ENCODE data around the gene PRPSAP2. TPM values are rescaled to one million over a fixed set of nuclear protein-coding genes. Genes with fewer than 3 reads are reported as not detected.
"Not testable (repeated sequence)": the region's sequence is repeated elsewhere in the genome, so short reads cannot be mapped to it uniquely, and the experiment has no call there.

The PRPSAP2 gene
- total and polyA plus RNA-seq, 4 donors = 18.2 to 56.1 (median 23.3) TPM

GRCh38 chr17:18859256-18859655, 1.3 kb downstream of the PRPSAP2 start:
- peak overlapping the region in 1 of 2 donors; percentile 81 for H3K9ac ChIP-seq (ENCODE audit: insufficient read depth in 1 of 2, low read length in 2 of 2)
- DNase-seq = peak in 1 of 3 donors; percentile 50
- H3K36me3 ChIP-seq (ENCODE audit: control insufficient read depth in 4 of 4, insufficient read depth in 4 of 4, low read length in 4 of 4) = no peaks in the 10 kb centered on the region
- H3K4me3 ChIP-seq = no peak overlapping the region
- no peak for ATAC-seq (ENCODE audit: insufficient read depth, low FRiP score)
- 52 to 74% methylated on average over 4 of the region's 4 CpGs for WGBS, 2 donors
- TF ChIP-seq CTCF (IDR thresholded peaks at IDR 0.05; ENCODE audit: control extremely low read depth, extremely low read depth) = no peak
- no peaks in the 10 kb centered on the region for H3K9me3 ChIP-seq (ENCODE audit: control insufficient read depth in 4 of 4, insufficient read depth in 3 of 4, low read length in 3 of 4)
- peak overlapping the region in 1 of 2 donors; percentile 35 for H3K27ac ChIP-seq (ENCODE audit: low read depth in 1 of 2, low read length in 1 of 2)
- H3K4me1 ChIP-seq (ENCODE audit: control insufficient read depth in 5 of 5, insufficient read depth in 5 of 5, low read length in 5 of 5) = peaks cover 0 to 20% (median 6%) of the 10 kb centered on the region in 5 donors
- no peaks in the 10 kb centered on the region for H3K27me3 ChIP-seq (ENCODE audit: control insufficient read depth in 3 of 3, insufficient read depth in 3 of 3, low read length in 2 of 3)

- Histone ChIP-seq H3K4me1 (ENCODE audit: control insufficient read depth in 5 of 5, insufficient read depth in 5 of 5, low read length in 5 of 5) (peaks cover 2 to 17% (median 6%) of the 10 kb centered on the region in 5 donors), H3K9me3 (ENCODE audit: control insufficient read depth in 4 of 4, insufficient read depth in 3 of 4, low read length in 3 of 4) (no peaks in the 10 kb centered on the region), H3K4me3 (no peak overlapping the region), H3K27ac (ENCODE audit: low read depth in 1 of 2, low read length in 1 of 2) (no peak overlapping the region), H3K9ac (ENCODE audit: insufficient read depth in 1 of 2, low read length in 2 of 2) (peak overlapping the region in 1 of 2 donors; percentile 42), H3K36me3 (ENCODE audit: control insufficient read depth in 4 of 4, insufficient read depth in 4 of 4, low read length in 4 of 4) (no peaks in the 10 kb centered on the region), H3K27me3 (ENCODE audit: control insufficient read depth in 3 of 3, insufficient read depth in 3 of 3, low read length in 2 of 3) (no peaks in the 10 kb centered on the region)
- DNase-seq = no peak
- ATAC-seq (ENCODE audit: insufficient read depth, low FRiP score) = no peak
- WGBS, 2 donors = 89 to 93% methylated on average over 9 of the region's 9 CpGs
- no peak for TF ChIP-seq CTCF (IDR thresholded peaks at IDR 0.05; ENCODE audit: control extremely low read depth, extremely low read depth)
These were observed 2.4 kb downstream of the PRPSAP2 start for GRCh38 chr17:18860161-18860972.

DNA sequence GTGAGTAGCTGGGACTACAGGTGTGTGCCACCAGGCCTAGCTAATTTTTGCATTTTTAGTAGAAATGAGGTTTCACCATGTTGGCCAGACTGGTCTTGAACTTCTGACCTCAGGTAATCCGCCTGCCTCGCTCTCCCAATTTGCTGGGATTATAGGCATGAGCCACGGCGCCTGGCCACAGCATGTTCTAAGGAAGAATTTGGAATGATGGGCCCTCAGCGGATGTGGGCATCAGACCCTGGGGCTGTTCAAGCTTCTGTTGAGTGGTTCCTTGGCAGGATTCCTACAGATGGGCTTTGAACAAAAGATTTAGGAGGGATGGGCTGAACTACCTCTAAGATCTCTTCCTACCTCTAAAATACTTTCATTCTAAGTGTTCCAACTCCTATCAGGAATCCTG, 4.1 kb downstream of the PRPSAP2 start:
- WGBS, 2 donors = 93 to 94% methylated on average over 5 of the region's 5 CpGs
- no peaks in the 10 kb centered on the region for H3K27me3 ChIP-seq (ENCODE audit: control insufficient read depth in 3 of 3, insufficient read depth in 3 of 3, low read length in 2 of 3)
- no peak overlapping the region for H3K9ac ChIP-seq (ENCODE audit: insufficient read depth in 1 of 2, low read length in 2 of 2)
- DNase-seq (no peak), ATAC-seq (ENCODE audit: insufficient read depth, low FRiP score) (no peak)
- no peak for TF ChIP-seq CTCF (IDR thresholded peaks at IDR 0.05; ENCODE audit: control extremely low read depth, extremely low read depth)
- peaks cover 0 to 3% (median under 1%) of the 10 kb centered on the region in 4 donors for H3K36me3 ChIP-seq (ENCODE audit: control insufficient read depth in 4 of 4, insufficient read depth in 4 of 4, low read length in 4 of 4)
- no peaks in the 10 kb centered on the region for H3K9me3 ChIP-seq (ENCODE audit: control insufficient read depth in 4 of 4, insufficient read depth in 3 of 4, low read length in 3 of 4)
- no peak overlapping the region for H3K4me3 ChIP-seq
- no peak overlapping the region for H3K27ac ChIP-seq (ENCODE audit: low read depth in 1 of 2, low read length in 1 of 2)
- H3K4me1 ChIP-seq (ENCODE audit: control insufficient read depth in 5 of 5, insufficient read depth in 5 of 5, low read length in 5 of 5) = peaks cover 0 to 8% (median 4%) of the 10 kb centered on the region in 5 donors

- not testable (repeated sequence) for ATAC-seq (ENCODE audit: insufficient read depth, low FRiP score); H3K9me3 ChIP-seq (ENCODE audit: control insufficient read depth in 4 of 4, insufficient read depth in 3 of 4, low read length in 3 of 4); H3K27me3 ChIP-seq (ENCODE audit: control insufficient read depth in 3 of 3, insufficient read depth in 3 of 3, low read length in 2 of 3); H3K9ac ChIP-seq (ENCODE audit: insufficient read depth in 1 of 2, low read length in 2 of 2); H3K27ac ChIP-seq (ENCODE audit: low read depth in 1 of 2, low read length in 1 of 2); DNase-seq; H3K4me1 ChIP-seq (ENCODE audit: control insufficient read depth in 5 of 5, insufficient read depth in 5 of 5, low read length in 5 of 5); H3K4me3 ChIP-seq
- 68 to 69% methylated on average over 5 of the region's 5 CpGs for WGBS, 2 donors
- H3K36me3 ChIP-seq (ENCODE audit: control insufficient read depth in 4 of 4, insufficient read depth in 4 of 4, low read length in 4 of 4) = peaks cover 11 to 14% (median 12%) of the 10 kb centered on the region in 4 donors
These were observed 7.1 kb downstream of the PRPSAP2 start for GRCh38 chr17:18864996-18865395.
